GM12872 (cell line): ENCODE results near the gene HLA-F.

ENCODE experiments used
- CTCF ChIP-seq: IDR thresholded peaks from 3 replicates; pipeline ENCODE4 v1.5.1; 2011; ENCODE audit warnings: low read depth, mild to moderate bottlenecking, low read length, moderate library complexity; ENCODE audit not compliant: insufficient read depth

HLA-F gene

DNA sequence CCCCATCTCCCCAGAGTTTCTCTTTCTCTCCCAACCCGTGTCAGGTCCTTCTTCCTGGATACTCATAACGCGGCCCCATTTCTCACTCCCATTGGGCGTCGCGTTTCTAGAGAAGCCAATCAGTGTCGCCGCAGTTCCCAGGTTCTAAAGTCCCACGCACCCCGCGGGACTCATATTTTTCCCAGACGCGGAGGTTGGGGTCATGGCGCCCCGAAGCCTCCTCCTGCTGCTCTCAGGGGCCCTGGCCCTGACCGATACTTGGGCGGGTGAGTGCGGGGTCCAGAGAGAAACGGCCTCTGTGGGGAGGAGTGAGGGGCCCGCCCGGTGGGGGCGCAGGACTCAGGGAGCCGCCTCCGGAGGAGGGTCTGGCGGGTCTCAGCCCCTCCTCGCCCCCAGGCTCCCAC is at the start of gene HLA-F:
TSS of gene HLA-F (plus strand) at position 173 of the 404 bp plus-strand sequence. CDS start at position 203, 30 bp downstream.
- TF ChIP-seq CTCF = no peak

- no peak for TF ChIP-seq CTCF
Observed at GRCh38 chr6:29674008-29674407, 49.2 kb upstream of the HLA-F start.

DNA sequence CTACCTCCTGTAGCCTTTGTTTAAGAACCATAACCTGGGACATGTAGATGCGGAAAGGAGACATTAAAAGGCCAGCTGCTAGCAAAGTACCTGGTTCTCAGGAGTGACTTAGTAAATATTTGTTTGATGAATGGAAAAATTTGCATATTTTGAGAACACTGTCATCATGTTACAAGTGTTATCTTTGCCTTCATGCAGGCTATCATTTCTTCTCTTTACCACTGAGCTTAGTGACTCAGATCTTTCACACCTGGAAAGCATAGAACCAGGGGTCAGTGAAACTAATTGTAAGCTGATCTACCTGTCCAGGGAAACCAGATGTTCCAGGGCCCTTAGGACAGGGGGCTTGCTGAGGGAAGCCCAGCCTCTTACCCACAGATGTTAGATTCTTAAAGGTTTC is 47.7 kb upstream of the HLA-F start:
- TF ChIP-seq CTCF = no peak

DNA sequence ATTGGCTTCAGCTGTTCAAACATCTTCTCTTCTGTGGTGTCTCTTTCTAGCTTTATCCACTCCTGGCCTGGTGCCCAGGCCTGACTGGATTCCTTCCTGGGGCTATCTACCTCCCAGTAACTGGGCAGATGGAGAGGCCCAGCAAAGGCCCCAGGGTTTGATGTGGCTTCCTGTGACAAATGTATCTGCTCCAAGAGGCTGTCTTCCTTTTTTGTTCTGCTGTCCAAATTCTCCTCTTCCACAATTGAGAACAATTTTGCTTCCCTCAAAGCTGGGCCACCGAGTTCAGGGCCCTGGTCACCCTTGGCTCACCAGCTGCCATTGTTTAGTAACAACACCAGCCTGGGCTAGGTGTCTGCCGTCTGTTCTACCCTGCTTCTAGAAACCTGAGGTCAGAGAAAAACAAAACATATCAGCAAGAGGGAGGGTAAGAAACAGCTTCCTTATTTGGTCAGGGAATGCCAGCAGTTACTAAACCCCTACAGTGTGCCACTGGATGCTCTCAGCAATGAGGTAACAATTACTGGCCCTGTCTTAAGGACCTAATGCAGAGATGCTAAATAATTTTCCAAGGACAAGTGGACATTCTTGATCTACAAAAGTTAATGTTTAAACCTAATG is 46.1 kb upstream of the HLA-F start:
- no peak for TF ChIP-seq CTCF

DNA sequence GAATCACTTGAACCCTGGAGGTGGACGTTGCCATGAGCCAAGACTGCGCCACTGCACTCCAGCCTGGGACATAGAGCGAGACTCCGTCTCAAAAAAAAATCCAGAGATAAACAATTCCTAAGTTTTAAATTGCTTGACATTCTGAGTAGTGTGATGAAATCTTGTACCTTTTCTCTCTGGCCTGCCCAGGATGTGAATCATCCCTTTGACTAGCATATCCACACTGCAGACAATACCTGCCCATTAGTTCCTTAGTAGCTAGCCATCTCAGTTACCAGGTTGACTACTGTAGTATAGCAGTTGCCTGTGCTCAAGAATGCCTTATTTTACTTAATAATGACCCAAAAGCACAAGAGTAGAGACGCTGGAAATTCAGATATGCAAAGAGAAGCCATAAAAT is 45.1 kb upstream of the HLA-F start:
- TF ChIP-seq CTCF = no peak

DNA sequence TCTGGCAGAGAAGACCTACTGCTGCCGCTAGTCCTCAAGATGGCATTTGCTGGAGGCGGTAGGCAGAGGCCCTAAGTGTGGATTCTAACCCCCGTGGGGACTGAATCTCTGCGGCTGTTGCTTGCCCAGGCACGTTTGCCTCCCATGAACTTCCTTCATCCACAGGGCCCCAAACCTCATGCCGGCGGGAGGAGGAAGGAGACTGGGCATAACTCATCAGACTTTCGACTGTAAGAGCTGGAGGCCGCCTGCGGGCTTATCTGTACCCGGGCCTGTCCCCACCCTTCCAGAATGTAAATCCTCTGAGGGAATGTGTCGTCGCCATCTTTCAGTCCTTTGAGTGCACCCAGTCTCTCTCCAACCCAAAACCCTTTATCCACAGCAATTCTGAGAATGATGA is 43.3 kb upstream of the HLA-F start:
- no peak for TF ChIP-seq CTCF

DNA sequence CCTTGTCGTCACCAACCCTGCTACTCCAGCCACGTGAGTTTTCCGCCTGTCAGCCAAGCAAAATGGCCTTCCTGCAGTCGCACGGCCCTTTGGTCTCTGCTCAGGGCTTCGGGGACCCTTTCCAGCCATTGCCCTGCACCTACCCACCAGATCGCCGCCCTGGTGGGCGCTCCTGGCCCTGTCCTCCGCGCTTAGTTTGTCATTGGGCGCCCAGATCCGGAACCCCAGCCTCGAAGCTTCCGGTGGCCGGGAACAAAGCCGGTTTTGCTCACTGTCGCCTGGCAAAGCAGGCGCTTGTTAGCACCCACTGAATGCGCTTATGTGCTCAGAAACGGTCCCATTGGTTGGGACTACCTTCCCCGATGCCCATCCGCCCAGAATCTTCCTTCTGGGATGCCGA is 42.8 kb upstream of the HLA-F start:
- no peak for TF ChIP-seq CTCF
